GM12891 (cell line): ENCODE measurements around the gene CDH13.
A peak's percentile ranks its signal among the peaks of the same experiment; 100 is the strongest.

Experiments used
- DNase-seq: peaks from one replicate; pipeline ENCODE4 v3.0.0; 2011; ENCODE audit warnings: low spot score; ENCODE audit not compliant: insufficient read length
- FAIRE-seq: peaks from 2 replicates; lab custom pipeline; 2011; peaks lifted over from hg19 to GRCh38; lab: Jason Lieb, UNC
- PAX5 ChIP-seq: IDR thresholded peaks from 2 replicates; pipeline ENCODE4 v1.6.1; 2011; ENCODE audit warnings: low read length, moderate library complexity, mild to moderate bottlenecking; ENCODE audit not compliant: insufficient read depth, severe bottlenecking
- POLR2A ChIP-seq: IDR thresholded peaks from 2 replicates; pipeline ENCODE4 v1.6.1; 2011; ENCODE audit warnings: low read depth, low read length, control low read depth
- POLR2AphosphoS5 ChIP-seq: IDR thresholded peaks from 2 replicates; pipeline ENCODE4 v1.6.1; 2011; ENCODE audit warnings: low read depth, low read length, control low read depth
- POU2F2 ChIP-seq: IDR thresholded peaks from 2 replicates; pipeline ENCODE4 v1.6.1; 2011; ENCODE audit warnings: low read depth, mild to moderate bottlenecking, control low read depth, low read length, moderate library complexity
- SPI1 ChIP-seq: IDR thresholded peaks from 2 replicates; pipeline ENCODE4 v1.6.1; 2011; ENCODE audit warnings: low read depth, low read length, control low read depth
- TAF1 ChIP-seq: IDR thresholded peaks from 2 replicates; pipeline ENCODE4 v1.6.1; 2011; ENCODE audit warnings: low read depth, low read length, control low read depth

Gene CDH13

DNA sequence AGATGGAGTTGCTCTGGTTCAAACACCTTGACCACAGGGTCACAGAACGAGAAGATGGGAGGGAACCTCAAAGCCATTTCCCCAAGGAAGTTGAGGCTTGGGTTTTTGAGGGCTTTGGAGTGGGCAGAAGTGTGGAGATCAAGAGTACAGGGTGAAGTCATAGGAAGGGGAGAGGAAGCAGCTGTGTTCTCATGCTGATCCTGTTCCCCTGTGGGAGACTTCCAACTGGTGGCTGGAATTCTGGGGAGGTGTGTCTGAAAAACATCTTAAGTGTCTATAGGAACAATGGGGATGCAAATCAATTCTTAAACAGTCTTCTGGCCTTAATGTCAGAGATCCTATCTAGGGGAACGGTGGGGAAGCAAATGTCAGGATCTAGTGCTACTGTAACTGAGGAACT lies 1142.2 kb downstream of the CDH13 start:
- TF ChIP-seq SPI1 (no peak), POLR2A (no peak), PAX5 (no peak), TAF1 (no peak), POU2F2 (no peak), POLR2AphosphoS5 (no peak)
- DNase-seq (no peak), FAIRE-seq (no peak)

DNA sequence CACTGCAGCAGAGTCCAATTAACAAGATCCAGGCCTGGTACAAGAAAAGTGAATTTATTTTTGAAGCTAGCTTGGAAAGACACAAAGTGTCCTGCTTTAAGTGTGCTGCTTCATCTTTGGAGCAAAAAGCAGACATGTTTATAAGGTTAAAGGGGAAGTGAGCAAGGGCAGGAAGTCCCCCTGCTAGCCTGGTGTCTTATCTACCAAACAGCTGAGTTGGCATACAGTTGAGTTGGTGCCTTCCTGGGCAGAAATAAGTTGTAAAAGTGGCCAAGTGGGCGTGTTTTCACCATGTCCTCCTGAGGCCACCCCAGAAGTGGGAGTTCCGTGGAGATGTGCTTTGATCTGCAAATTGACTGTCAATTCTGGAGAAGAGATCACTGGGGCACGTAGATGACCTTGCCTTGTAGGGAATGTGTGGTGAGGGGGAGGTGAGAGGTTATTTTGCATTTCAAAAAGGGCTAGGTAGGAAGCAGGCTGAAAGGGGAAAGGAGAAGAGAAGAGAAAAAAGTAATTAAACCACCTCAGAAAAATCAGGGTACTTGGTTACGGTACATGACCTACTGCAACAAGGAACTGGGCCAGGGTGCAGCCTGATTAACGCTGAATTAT lies 1142.7 kb downstream of the CDH13 start:
- DNase-seq: no peak
- no peak for FAIRE-seq
- peak; percentile 89 for TF ChIP-seq SPI1
- no peak for TF ChIP-seq POLR2A

DNA sequence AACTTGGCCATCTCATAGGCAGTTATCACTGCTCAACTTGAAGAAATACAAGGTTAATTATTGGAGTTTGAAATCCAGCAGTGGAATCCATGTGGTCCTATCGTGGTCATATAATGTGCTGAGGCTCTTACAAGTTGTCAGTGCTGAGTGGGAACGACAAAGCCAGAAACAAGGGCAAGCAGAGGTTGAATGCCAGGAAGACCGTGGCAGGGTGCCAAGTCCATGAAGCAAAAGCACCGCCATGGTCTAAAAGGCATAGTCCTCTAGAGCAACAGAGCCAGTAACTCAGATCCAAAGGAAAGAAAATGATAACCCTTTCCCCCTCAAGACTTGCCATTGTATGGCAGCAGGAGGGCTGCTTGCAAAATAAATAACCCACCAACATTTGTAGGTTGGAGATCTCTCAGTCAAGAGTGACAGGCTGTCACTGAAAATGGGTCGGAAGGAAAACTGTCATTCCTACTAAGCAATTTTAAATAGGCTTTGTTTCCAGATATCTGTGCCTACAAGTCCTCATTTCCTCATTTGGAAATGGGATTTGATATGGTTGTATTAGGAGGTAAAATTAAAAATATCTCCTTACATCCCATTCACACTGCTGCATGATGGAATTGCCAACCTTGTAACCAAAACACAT lies 1144.7 kb downstream of the CDH13 start:
- TF ChIP-seq PAX5 (no peak), POLR2A (no peak), POU2F2 (no peak), TAF1 (no peak), POLR2AphosphoS5 (no peak), SPI1 (no peak)
- FAIRE-seq (no peak), DNase-seq (no peak)

DNA sequence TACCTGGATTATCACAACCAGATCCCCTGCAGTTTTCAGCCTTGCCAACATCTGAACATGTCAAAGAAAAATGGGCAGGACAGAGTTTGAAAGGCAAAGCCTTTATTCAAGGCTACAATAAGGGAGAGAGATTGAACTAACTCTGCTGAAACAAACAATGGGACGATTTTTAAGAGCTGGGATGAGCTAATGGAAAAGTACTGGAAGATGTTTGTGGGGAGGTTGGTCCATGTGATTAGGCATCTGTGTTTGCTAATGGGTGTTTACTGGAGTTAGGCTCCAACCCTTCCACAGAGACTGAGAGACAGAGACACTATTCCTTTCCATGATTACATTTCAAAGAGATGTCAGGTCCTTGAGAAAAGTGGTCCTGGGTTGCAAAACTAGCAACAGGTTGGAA lies 1146.0 kb downstream of the CDH13 start:
- FAIRE-seq (no peak), DNase-seq (no peak)
- TF ChIP-seq POLR2A (no peak), TAF1 (no peak), PAX5 (no peak), POU2F2 (no peak), SPI1 (no peak)

DNA sequence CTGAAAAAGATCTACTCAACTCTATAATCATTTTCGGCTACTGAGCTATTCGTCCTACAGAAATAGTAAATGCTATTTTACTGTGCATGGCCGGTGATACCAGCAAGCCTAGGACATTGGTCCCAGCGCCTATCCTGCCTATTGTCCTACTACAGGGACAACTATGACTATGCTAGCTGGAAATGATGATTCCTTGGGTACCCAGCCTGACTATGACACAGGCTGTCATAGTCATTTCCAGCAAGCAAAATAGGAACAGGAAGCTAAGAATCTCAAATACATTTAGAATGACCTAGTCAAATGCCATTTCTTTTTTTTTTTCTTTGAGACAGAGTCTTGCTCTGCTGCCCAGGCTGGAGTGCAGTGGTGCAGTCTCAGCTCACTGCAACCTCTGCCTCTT lies 1147.3 kb downstream of the CDH13 start:
- DNase-seq (no peak), FAIRE-seq (no peak)
- TF ChIP-seq PAX5 (no peak), POLR2AphosphoS5 (no peak), SPI1 (no peak), TAF1 (no peak), POU2F2 (no peak), POLR2A (no peak)

DNA sequence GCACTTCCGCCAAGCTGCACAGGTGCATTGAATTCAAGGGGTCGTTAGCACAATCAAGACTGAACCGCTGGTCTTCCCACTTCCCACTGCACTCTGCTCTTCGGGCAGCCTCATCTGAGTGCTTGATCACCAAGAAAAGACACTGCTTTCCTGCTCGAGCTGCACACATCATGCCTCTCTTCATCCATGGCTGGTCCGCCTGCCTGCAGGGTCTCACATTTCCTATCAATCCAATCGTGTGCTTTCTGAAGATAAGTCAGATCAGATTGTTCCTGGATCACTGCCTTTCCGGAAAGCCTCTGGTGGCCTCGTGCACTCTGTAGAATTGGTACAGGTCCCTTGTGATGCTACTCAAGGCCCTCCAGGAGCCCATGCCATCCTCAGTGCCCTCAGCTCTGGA lies 1150.2 kb downstream of the CDH13 start:
- TF ChIP-seq POLR2A (no peak), POLR2AphosphoS5 (no peak), POU2F2 (no peak), PAX5 (no peak), TAF1 (no peak)
- FAIRE-seq (no peak), DNase-seq (no peak)

DNA sequence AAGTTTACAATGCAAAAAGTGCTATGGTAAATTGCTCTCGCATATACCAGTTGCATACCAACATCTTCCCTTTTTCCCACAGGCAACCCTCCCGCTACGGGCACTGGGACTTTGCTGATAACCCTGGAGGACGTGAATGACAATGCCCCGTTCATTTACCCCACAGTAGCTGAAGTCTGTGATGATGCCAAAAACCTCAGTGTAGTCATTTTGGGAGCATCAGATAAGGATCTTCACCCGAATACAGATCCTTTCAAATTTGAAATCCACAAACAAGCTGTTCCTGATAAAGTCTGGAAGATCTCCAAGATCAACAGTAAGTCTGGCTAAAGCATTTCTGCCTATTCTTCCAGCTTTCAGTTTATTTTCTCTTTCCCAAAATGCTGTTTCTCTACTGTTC lies 1153.1 kb downstream of the CDH13 start:
- no peak for TF ChIP-seq TAF1
- no peak for TF ChIP-seq PAX5
- TF ChIP-seq POLR2A: no peak
- TF ChIP-seq POU2F2: no peak
- no peak for TF ChIP-seq SPI1
- no peak for TF ChIP-seq POLR2AphosphoS5
- DNase-seq (no peak), FAIRE-seq (no peak)

DNA sequence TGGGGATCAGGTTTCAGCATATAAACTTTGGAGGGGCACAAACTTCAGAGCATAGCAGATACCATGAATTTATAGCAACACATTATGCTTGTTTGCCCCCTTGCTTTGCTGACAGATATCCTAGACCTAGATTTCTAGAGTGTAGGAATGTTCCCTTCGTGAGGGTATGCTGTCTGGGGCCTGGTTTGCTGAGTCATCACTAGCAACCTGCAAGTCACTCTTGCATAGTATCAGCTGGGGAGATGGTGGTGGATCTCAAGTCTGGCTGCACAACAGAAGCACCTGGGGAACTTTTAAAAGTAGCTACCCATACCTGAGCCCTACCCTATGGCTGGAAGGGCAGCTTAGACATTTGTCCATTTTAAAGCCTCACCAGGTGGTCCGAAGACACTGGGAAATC lies 1158.7 kb downstream of the CDH13 start:
- no peak for DNase-seq
- TF ChIP-seq POU2F2: no peak
- no peak for TF ChIP-seq SPI1
- no peak for TF ChIP-seq POLR2AphosphoS5
- TF ChIP-seq POLR2A: no peak
- no peak for TF ChIP-seq TAF1
- no peak for TF ChIP-seq PAX5
- no peak for FAIRE-seq

DNA sequence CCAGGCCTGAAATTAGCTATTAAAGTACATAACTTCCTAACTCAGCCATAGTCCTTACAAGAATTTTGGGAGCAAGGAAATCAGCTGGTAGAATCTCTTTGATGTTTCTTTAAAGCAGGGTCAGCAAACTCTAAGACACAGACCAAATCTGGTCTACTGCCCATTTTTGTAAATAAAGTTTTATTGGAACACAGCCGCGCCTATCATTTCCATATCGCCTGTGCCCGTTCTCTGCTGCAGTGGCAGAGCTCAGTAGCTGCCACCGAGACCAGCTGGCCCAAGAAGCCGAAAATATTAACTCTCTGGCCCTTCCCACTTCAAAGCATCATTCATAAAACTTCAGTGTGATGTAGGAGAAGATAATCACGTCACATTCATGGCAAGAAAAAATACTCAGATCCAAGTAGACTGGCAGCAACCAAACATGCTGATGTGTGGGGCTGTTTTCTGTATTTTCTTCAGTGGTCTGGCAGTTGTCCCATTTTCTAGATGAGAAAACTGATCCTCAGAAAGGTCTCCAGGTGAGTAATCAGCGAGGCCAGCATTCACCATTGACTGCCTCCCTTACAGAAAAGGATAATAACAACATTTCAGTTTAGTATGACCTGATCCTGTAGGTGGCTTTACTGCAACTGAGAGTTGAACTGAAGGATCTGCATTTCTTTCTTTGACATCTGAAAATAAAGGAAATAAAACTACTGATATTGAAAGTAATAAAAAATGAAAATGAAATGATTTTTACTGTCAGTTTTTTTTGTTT lies 1163.1 kb downstream of the CDH13 start:
- DNase-seq (no peak), FAIRE-seq (no peak)
- TF ChIP-seq POLR2A (no peak), POU2F2 (no peak), TAF1 (no peak), POLR2AphosphoS5 (no peak), PAX5 (no peak), SPI1 (no peak)

DNA sequence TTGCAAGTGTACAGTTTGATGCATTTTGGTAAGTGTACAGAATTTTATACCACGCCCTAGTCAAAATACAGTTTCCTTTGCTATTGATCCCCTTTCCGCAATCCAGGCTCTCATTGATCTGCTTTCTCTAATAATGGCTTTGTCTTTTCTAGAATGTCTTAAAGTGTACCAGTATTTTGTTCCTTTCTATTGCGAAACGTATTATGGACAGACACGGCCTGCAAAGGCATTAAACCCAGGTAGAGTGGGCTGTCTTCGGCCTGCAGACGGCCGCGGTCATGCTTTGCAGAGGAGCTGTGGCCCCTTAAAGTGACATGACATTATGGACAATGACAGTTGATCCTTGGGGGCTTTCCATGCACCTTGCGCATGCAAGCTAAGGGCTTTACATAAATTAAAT lies 1165.1 kb downstream of the CDH13 start:
- DNase-seq (no peak), FAIRE-seq (no peak)
- TF ChIP-seq TAF1: no peak
- no peak for TF ChIP-seq POLR2A
- no peak for TF ChIP-seq SPI1
- no peak for TF ChIP-seq PAX5
- TF ChIP-seq POLR2AphosphoS5: no peak
- TF ChIP-seq POU2F2: no peak
